Stimulated activated CD4-positive, alpha-beta T cell treated with anti-CD3 and anti-CD28 coated beads, TNF-alpha, amount 100 ng/mL, for 1 hour (primary cell): Measurements from ENCODE around the gene MS4A1.
"Not testable (repeated sequence)": the region's sequence is repeated elsewhere in the genome, so short reads cannot be mapped to it uniquely, and the experiment has no call there.

Experiments used
- DNase-seq, 3 donors: peaks; one replicate each; pipeline ENCODE4 v3.0.0-alpha.2; 2020; ENCODE audit warnings: low read depth in 3 of 3, low spot score in 1 of 3

The MS4A1 gene

GRCh38 chr11:60455531-60456042 is at the start of gene MS4A1:
Gene MS4A1 (plus strand): TSS chr11:60455847. CDS start chr11:60462375, 6,528 bp downstream.
- no peak for DNase-seq

GRCh38 chr11:60420015-60420414 is 35.6 kb upstream of the MS4A1 start:
- DNase-seq, result no peak

GRCh38 chr11:60422609-60423008 is 33.0 kb upstream of the MS4A1 start:
- no peak for DNase-seq

GRCh38 chr11:60428517-60428916 is 27.1 kb upstream of the MS4A1 start:
- DNase-seq, result no peak

- no peak for DNase-seq
Measured at GRCh38 chr11:60429272-60429671, 26.4 kb upstream of the MS4A1 start, which contains the start of gene MS4A5. Gene MS4A5 (plus strand): TSS chr11:60429572. CDS start chr11:60429675, 103 bp downstream.

- no peak for DNase-seq
Measured at GRCh38 chr11:60431251-60431650, 24.4 kb upstream of the MS4A1 start.

- DNase-seq, result no peak
Measured at GRCh38 chr11:60433401-60433800, 22.2 kb upstream of the MS4A1 start.

GRCh38 chr11:60447070-60447469 is 8.6 kb upstream of the MS4A1 start:
- no peak for DNase-seq

GRCh38 chr11:60447846-60448245 is 7.8 kb upstream of the MS4A1 start:
- no peak for DNase-seq

GRCh38 chr11:60451185-60451584 is 4.5 kb upstream of the MS4A1 start:
- DNase-seq, result not testable (repeated sequence)

- no peak for DNase-seq
Measured at GRCh38 chr11:60454212-60454611, 1.4 kb upstream of the MS4A1 start.

GRCh38 chr11:60457576-60457975 is 1.9 kb downstream of the MS4A1 start:
- no peak for DNase-seq

- no peak for DNase-seq
Measured at GRCh38 chr11:60459345-60459744, 3.7 kb downstream of the MS4A1 start.

- no peak for DNase-seq
Measured at GRCh38 chr11:60468829-60469228, 13.2 kb downstream of the MS4A1 start.

- DNase-seq, result no peak
Measured at GRCh38 chr11:60469723-60470122, 14.1 kb downstream of the MS4A1 start.

- no peak for DNase-seq
Measured at GRCh38 chr11:60477035-60477445, 21.4 kb downstream of the MS4A1 start.

- no peak for DNase-seq
Measured at GRCh38 chr11:60482361-60482760, 26.7 kb downstream of the MS4A1 start.

GRCh38 chr11:60485987-60486386 is 30.3 kb downstream of the MS4A1 start:
- no peak for DNase-seq

- DNase-seq, result no peak
Measured at GRCh38 chr11:60492488-60493009, 36.9 kb downstream of the MS4A1 start, which contains the start of gene MS4A12. Gene MS4A12 (plus strand): TSS chr11:60492778. CDS start chr11:60497319, 4,541 bp downstream.

GRCh38 chr11:60493454-60493853 is 37.8 kb downstream of the MS4A1 start:
- no peak for DNase-seq

GRCh38 chr11:60498399-60498798 is 42.8 kb downstream of the MS4A1 start:
- no peak for DNase-seq

GRCh38 chr11:60498853-60499252 is 43.2 kb downstream of the MS4A1 start:
- DNase-seq, result no peak

- DNase-seq, result no peak
Measured at GRCh38 chr11:60500276-60500910, 44.7 kb downstream of the MS4A1 start.
